GM12891 (cell line): Measurements from ENCODE around the gene ARHGAP15.

Experiments
- PAX5 ChIP-seq: IDR thresholded peaks from 2 replicates; pipeline ENCODE4 v1.6.1; 2011; ENCODE audit warnings: low read length, moderate library complexity, mild to moderate bottlenecking; ENCODE audit not compliant: insufficient read depth, severe bottlenecking
- POLR2A ChIP-seq: IDR thresholded peaks from 2 replicates; pipeline ENCODE4 v1.6.1; 2011; ENCODE audit warnings: low read depth, low read length, control low read depth
- POLR2AphosphoS5 ChIP-seq: IDR thresholded peaks from 2 replicates; pipeline ENCODE4 v1.6.1; 2011; ENCODE audit warnings: low read depth, low read length, control low read depth
- SPI1 ChIP-seq: IDR thresholded peaks from 2 replicates; pipeline ENCODE4 v1.6.1; 2011; ENCODE audit warnings: low read depth, low read length, control low read depth
- TAF1 ChIP-seq: IDR thresholded peaks from 2 replicates; pipeline ENCODE4 v1.6.1; 2011; ENCODE audit warnings: low read depth, low read length, control low read depth

- no peak for TF ChIP-seq POLR2A
- no peak for TF ChIP-seq POLR2AphosphoS5
- no peak for TF ChIP-seq TAF1
- TF ChIP-seq SPI1, result no peak
- no peak for TF ChIP-seq PAX5
Observed at GRCh38 chr2:143294068-143294467, 164.8 kb downstream of the ARHGAP15 start.
